Fibroblast of lung (primary cell): ENCODE measurements around the gene ADRM1. TPM values are rescaled to one million over a fixed set of nuclear protein-coding genes. Genes with fewer than 3 reads are reported as not detected.

Experiments
- DNase-seq, 2 donors: peaks; one replicate each; pipeline versions ENCODE4 v3.0.0 to v3.0.0-alpha.2; 2010; ENCODE audit warnings: low read depth in 2 of 2
- H2AFZ ChIP-seq: 2 replicates; pipeline ENCODE4 v1.5.1; 2012; ENCODE audit warnings: low read length, control low read depth, inconsistent platforms
- H3K27ac ChIP-seq: 2 replicates; pipeline ENCODE4 v1.5.1; 2011; ENCODE audit warnings: low read length, control low read depth; ENCODE audit not compliant: insufficient read depth
- H3K27me3 ChIP-seq: 2 replicates; pipeline ENCODE4 v1.5.1; 2011; ENCODE audit warnings: mild to moderate bottlenecking, low read length; ENCODE audit not compliant: control insufficient read depth, insufficient read depth
- H3K36me3 ChIP-seq: 2 replicates; pipeline ENCODE4 v1.5.1; 2011; ENCODE audit warnings: low read length; ENCODE audit not compliant: control insufficient read depth, insufficient read depth
- H3K4me1 ChIP-seq: 2 replicates; pipeline ENCODE4 v1.5.1; 2011; ENCODE audit warnings: low read length; ENCODE audit not compliant: control insufficient read depth, insufficient read depth; ENCODE audit errors: extremely low read depth
- H3K4me2 ChIP-seq: 2 replicates; pipeline ENCODE4 v1.5.1; 2011; ENCODE audit warnings: low read length, control low read depth; ENCODE audit not compliant: insufficient read depth; ENCODE audit errors: extremely low read depth
- H3K4me3 ChIP-seq, 4 experiments: fragments of 200-600 bp in 1 of 4; sonication (generic) in 1 of 4; replicated peaks in 1 of 4; 2 replicates each; pipeline ENCODE4 v1.5.1; 2011 to 2016; ENCODE audit warnings: low read length in 4 of 4, low read depth in 3 of 4, mild to moderate bottlenecking in 3 of 4, control low read depth in 2 of 4, inconsistent platforms in 1 of 4, mixed read lengths in 1 of 4; ENCODE audit not compliant: insufficient read depth in 1 of 4; ENCODE audit errors: control extremely low read depth in 1 of 4
- H3K79me2 ChIP-seq: 2 replicates; pipeline ENCODE4 v1.5.1; 2012; ENCODE audit warnings: mild to moderate bottlenecking, low read length, inconsistent platforms; ENCODE audit not compliant: control insufficient read depth, insufficient read depth
- H3K9ac ChIP-seq: 2 replicates; pipeline ENCODE4 v1.5.1; 2011; ENCODE audit warnings: mild to moderate bottlenecking, low read length, control low read depth; ENCODE audit not compliant: insufficient read depth
- H3K9me3 ChIP-seq: 2 replicates; pipeline ENCODE4 v1.5.1; 2012; ENCODE audit warnings: low read depth, low read length; ENCODE audit not compliant: control insufficient read depth, insufficient read depth
- H4K20me1 ChIP-seq: 2 replicates; pipeline ENCODE4 v1.5.1; 2011; ENCODE audit warnings: low read length; ENCODE audit not compliant: control insufficient read depth, insufficient read depth; ENCODE audit errors: extremely low read depth
- EZH2 ChIP-seq: IDR thresholded peaks from 2 replicates; pipeline ENCODE4 v1.5.1; 2012; ENCODE audit warnings: low read length, control low read depth, mild to moderate bottlenecking; ENCODE audit errors: missing control alignments
- polyA plus RNA-seq, 2 donors: library from polyadenylated mRNA; depleted of rRNA in 1 of 2; stranded (reverse) in 1 of 2; unstranded in 1 of 2; fragments of >200 nt; gene quantifications; 2 replicates each; pipeline ENCODE4 v1.2.1, GENCODE V29; 2011 to 2012; ENCODE audit warnings: missing spikeins in 1 of 2
- total RNA-seq: library from RNA; depleted of rRNA; stranded (reverse); fragments of >200 nt; gene quantifications from 2 replicates; pipeline ENCODE4 v1.2.1, GENCODE V29; 2014
- TF ChIP-seq, protein P1 (sequence below), 2 donors: IDR thresholded peaks in 1 of 2; conservative IDR thresholded peaks in 1 of 2; 1 replicate in 1 of 2; 2 replicates in 1 of 2; pipeline ENCODE4 v1.5.1; 2011 to 2012; ENCODE audit warnings: low read length in 2 of 2, control low read depth in 1 of 2, inconsistent platforms in 1 of 2, low read depth in 1 of 2, mild to moderate bottlenecking in 1 of 2

The ADRM1 gene
- total and polyA plus RNA-seq, 2 donors (not counting 1 experiment from before 2014, with no cell fraction given): 41.2 to 71.3 TPM

- no peak overlapping the region for H3K27ac ChIP-seq
- H3K9me3 ChIP-seq: no peaks in the 10 kb centered on the region
- no peaks in the 10 kb centered on the region for H3K79me2 ChIP-seq
- TF ChIP-seq EZH2: no peak
- TF ChIP-seq, protein P1, sequence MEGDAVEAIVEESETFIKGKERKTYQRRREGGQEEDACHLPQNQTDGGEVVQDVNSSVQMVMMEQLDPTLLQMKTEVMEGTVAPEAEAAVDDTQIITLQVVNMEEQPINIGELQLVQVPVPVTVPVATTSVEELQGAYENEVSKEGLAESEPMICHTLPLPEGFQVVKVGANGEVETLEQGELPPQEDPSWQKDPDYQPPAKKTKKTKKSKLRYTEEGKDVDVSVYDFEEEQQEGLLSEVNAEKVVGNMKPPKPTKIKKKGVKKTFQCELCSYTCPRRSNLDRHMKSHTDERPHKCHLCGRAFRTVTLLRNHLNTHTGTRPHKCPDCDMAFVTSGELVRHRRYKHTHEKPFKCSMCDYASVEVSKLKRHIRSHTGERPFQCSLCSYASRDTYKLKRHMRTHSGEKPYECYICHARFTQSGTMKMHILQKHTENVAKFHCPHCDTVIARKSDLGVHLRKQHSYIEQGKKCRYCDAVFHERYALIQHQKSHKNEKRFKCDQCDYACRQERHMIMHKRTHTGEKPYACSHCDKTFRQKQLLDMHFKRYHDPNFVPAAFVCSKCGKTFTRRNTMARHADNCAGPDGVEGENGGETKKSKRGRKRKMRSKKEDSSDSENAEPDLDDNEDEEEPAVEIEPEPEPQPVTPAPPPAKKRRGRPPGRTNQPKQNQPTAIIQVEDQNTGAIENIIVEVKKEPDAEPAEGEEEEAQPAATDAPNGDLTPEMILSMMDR (conservative IDR thresholded peaks at IDR 0.05 in 1 of 2, IDR thresholded peaks at IDR 0.05 in 1 of 2; ENCODE audit: low read depth in 1 of 2, low read length in 2 of 2): no peak
- H3K4me3 ChIP-seq: no peak overlapping the region
- H4K20me1 ChIP-seq: no peaks in the 10 kb centered on the region
- no peak overlapping the region for H3K4me2 ChIP-seq
- no peaks in the 10 kb centered on the region for H3K27me3 ChIP-seq
- no peak for DNase-seq
- peaks cover 36% of the 10 kb centered on the region for H3K36me3 ChIP-seq
- H2AFZ ChIP-seq: no peak overlapping the region
- H3K4me1 ChIP-seq: no peaks in the 10 kb centered on the region
- H3K9ac ChIP-seq: no peak overlapping the region
Measured at GRCh38 chr20:62327726-62328495, 25.1 kb downstream of the ADRM1 start.

DNA sequence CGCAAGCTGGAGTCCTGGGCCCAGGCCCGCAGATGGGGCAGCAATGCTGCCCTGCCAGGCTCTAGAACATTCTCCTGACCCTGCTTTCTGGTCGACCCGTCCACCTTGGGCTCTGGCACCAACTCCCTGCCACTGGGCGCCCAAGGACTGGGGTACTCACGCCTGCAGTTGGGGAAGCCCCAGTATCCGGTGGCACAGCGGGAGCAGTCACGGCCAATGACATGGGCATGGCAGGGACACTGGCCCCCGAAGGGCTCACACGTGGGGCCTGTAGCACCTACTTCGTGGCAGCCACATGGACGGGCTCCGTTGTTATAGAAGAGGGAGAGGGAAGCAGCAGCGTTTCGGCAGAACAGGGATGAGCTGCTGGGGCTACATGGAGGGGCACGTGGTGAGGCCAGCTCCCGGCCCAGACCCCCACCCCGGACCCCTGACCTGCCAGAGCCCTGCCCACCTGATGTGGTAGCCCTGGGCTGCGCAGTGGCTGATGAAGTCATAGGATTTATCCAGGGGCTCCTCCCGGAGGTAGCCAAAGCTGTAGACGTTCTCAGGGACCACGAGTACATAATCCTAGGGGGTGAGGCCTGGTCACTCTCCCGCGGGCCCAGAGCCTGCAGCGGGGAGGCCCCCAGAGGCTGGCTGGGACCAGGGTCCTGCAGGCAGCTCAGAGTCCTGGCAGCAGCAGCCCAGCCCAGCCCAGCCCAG is 26.0 kb downstream of the ADRM1 start:
- H3K9ac ChIP-seq: no peak overlapping the region
- no peaks in the 10 kb centered on the region for H4K20me1 ChIP-seq
- no peak overlapping the region for H2AFZ ChIP-seq
- H3K4me3 ChIP-seq: no peak overlapping the region
- no peak for TF ChIP-seq EZH2
- TF ChIP-seq, protein P1 (conservative IDR thresholded peaks at IDR 0.05 in 1 of 2, IDR thresholded peaks at IDR 0.05 in 1 of 2; ENCODE audit: low read depth in 1 of 2, low read length in 2 of 2): no peak
- DNase-seq: no peak
- no peaks in the 10 kb centered on the region for H3K9me3 ChIP-seq
- H3K4me2 ChIP-seq: no peak overlapping the region
- H3K27ac ChIP-seq: no peak overlapping the region
- peaks cover 38% of the 10 kb centered on the region for H3K36me3 ChIP-seq
- no peaks in the 10 kb centered on the region for H3K4me1 ChIP-seq
- H3K27me3 ChIP-seq: no peaks in the 10 kb centered on the region
- no peaks in the 10 kb centered on the region for H3K79me2 ChIP-seq

- Histone ChIP-seq H3K36me3 (peaks cover 41% of the 10 kb centered on the region), H2AFZ (no peak overlapping the region)
Measured at GRCh38 chr20:62329389-62330377, 26.9 kb downstream of the ADRM1 start.

More at GRCh38 chr20:62329389-62330377, 26.9 kb downstream of the ADRM1 start:
- Histone ChIP-seq H3K27me3 (no peaks in the 10 kb centered on the region), H3K4me2 (no peak overlapping the region), H4K20me1 (no peaks in the 10 kb centered on the region), H3K27ac (no peak overlapping the region), H3K9ac (no peak overlapping the region), H3K79me2 (no peaks in the 10 kb centered on the region), H3K9me3 (no peaks in the 10 kb centered on the region), H3K4me3 (no peak overlapping the region), H3K4me1 (no peaks in the 10 kb centered on the region)
- DNase-seq: no peak
- no peak for TF ChIP-seq EZH2
- TF ChIP-seq, protein P1 (conservative IDR thresholded peaks at IDR 0.05 in 1 of 2, IDR thresholded peaks at IDR 0.05 in 1 of 2; ENCODE audit: low read depth in 1 of 2, low read length in 2 of 2): no peak
